Endothelial cell of umbilical vein (primary cell): ENCODE measurements around the gene SSR4. TPM values are rescaled to one million over a fixed set of nuclear protein-coding genes. Genes with fewer than 3 reads are reported as not detected.
"Not testable (repeated sequence)": the region's sequence is repeated elsewhere in the genome, so short reads cannot be mapped to it uniquely, and the experiment has no call there.

Experiments used
- Bru-seq: library from RNA; stranded (reverse); fragments of 400-500 nt; gene quantifications from one replicate; lab custom pipeline; 2021; lab: Mats Ljungman, UMichigan
- BruChase-seq, 2 experiments: library from RNA; stranded (reverse); fragments of 400-500 nt; gene quantifications; one replicate each; lab custom pipeline; 2021; lab: Mats Ljungman, UMichigan
- BruUV-seq: library from RNA; stranded (reverse); fragments of 400-500 nt; replicated peaks from 2 replicates; lab custom pipeline; 2021; lab: Mats Ljungman, UMichigan
- CTCF ChIA-PET: fragments of 300-600, 350-600 bp; sonication (Branson Sonifier 250); formaldehyde crosslinking; loops from one replicate; lab custom pipeline; 2021; ENCODE audit warnings: antibody characterized with exemption, inconsistent platforms; lab: Charles Lee
- POLR2A ChIA-PET: fragments of 300-600, 350-600 bp; sonication (Branson Sonifier 250); formaldehyde crosslinking; loops from one replicate; lab custom pipeline; 2021; ENCODE audit warnings: antibody characterized with exemption, inconsistent platforms; lab: Charles Lee
- DNase-seq: peaks from one replicate; pipeline ENCODE4 v3.0.0-alpha.2; 2011; ENCODE audit warnings: low read depth, low spot score
- FAIRE-seq: peaks from 2 replicates; lab custom pipeline; 2011; peaks lifted over from hg19 to GRCh38; lab: Jason Lieb, UNC
- H2AFZ ChIP-seq: 2 replicates; pipeline ENCODE4 v1.6.0; 2012; ENCODE audit warnings: low read depth, low read length, control low read depth, inconsistent platforms
- H3K27ac ChIP-seq: 2 replicates; pipeline ENCODE4 v1.5.1; 2011; ENCODE audit warnings: low read depth, mild to moderate bottlenecking, control low read depth, low read length, moderate library complexity; ENCODE audit not compliant: insufficient read depth
- H3K27me3 ChIP-seq, 2 experiments: 2 replicates each; pipeline versions ENCODE4 v1.6.0 to v1.6.1; 2011; ENCODE audit warnings: low read length in 2 of 2, mixed read lengths in 1 of 2; ENCODE audit not compliant: control insufficient read depth in 2 of 2, insufficient read depth in 2 of 2
- H3K36me3 ChIP-seq, 2 experiments: 2 replicates in 1 of 2; 3 replicates in 1 of 2; pipeline ENCODE4 v1.5.1; 2011; ENCODE audit warnings: low read length in 2 of 2, mild to moderate bottlenecking in 1 of 2, moderate library complexity in 1 of 2; ENCODE audit not compliant: control insufficient read depth in 2 of 2, insufficient read depth in 2 of 2; ENCODE audit errors: extremely low read depth in 1 of 2
- H3K4me1 ChIP-seq: 3 replicates; pipeline ENCODE4 v1.5.1; 2011; ENCODE audit warnings: mild to moderate bottlenecking, low read length; ENCODE audit not compliant: control insufficient read depth, insufficient read depth; ENCODE audit errors: extremely low read depth
- H3K4me2 ChIP-seq: 2 replicates; pipeline ENCODE4 v1.6.1; 2011; ENCODE audit warnings: low read length, control low read depth, mixed read lengths; ENCODE audit not compliant: insufficient read depth
- H3K4me3 ChIP-seq, 3 experiments: fragments of 200-600 bp in 1 of 3; sonication (generic), shearing (Covaris generic) in 1 of 3; replicated peaks in 1 of 3; 2 replicates each; pipeline ENCODE4 v1.5.1; 2011 to 2016; ENCODE audit warnings: control low read depth in 3 of 3, low read length in 3 of 3, mild to moderate bottlenecking in 2 of 3, inconsistent platforms in 1 of 3, low read depth in 1 of 3, moderate library complexity in 1 of 3; ENCODE audit not compliant: insufficient read depth in 1 of 3
- H3K79me2 ChIP-seq: 2 replicates; pipeline ENCODE4 v1.6.0; 2012; ENCODE audit warnings: low read length, inconsistent platforms; ENCODE audit not compliant: control insufficient read depth, insufficient read depth
- H3K9ac ChIP-seq: replicated peaks from 2 replicates; pipeline ENCODE3; 2011; ENCODE audit warnings: low read length, control low read depth; ENCODE audit not compliant: insufficient read depth; ENCODE audit errors: extremely low read depth
- H3K9me1 ChIP-seq: replicated peaks from 3 replicates; pipeline ENCODE4 v1.6.0; 2011; ENCODE audit warnings: mild to moderate bottlenecking, low read length; ENCODE audit not compliant: control insufficient read depth, insufficient read depth; ENCODE audit errors: extremely low read depth
- H3K9me3 ChIP-seq: replicated peaks from 2 replicates; pipeline ENCODE4 v1.5.1; 2012; ENCODE audit warnings: low read length, inconsistent platforms; ENCODE audit not compliant: control insufficient read depth, insufficient read depth
- H4K20me1 ChIP-seq: replicated peaks from 2 replicates; pipeline ENCODE3; 2011; ENCODE audit warnings: mild to moderate bottlenecking, low read length; ENCODE audit not compliant: control insufficient read depth, insufficient read depth; ENCODE audit errors: extremely low read depth
- EZH2 ChIP-seq: IDR thresholded peaks from 2 replicates; pipeline ENCODE4 v1.6.1; 2012; ENCODE audit warnings: borderline replicate concordance, low read depth, mild to moderate bottlenecking, moderate library complexity, low read length, inconsistent platforms; ENCODE audit not compliant: severe bottlenecking
- FOS ChIP-seq: IDR thresholded peaks from 2 replicates; pipeline ENCODE4 v1.6.1; 2011; ENCODE audit warnings: mild to moderate bottlenecking, low read length, moderate library complexity, borderline replicate concordance; ENCODE audit not compliant: insufficient read depth
- JUN ChIP-seq: IDR thresholded peaks from 2 replicates; pipeline ENCODE4 v1.6.1; 2011; ENCODE audit warnings: borderline replicate concordance, low read depth; ENCODE audit not compliant: insufficient read length, insufficient read depth
- MYC ChIP-seq: IDR thresholded peaks from one replicate; pipeline ENCODE4 v1.6.1; 2011; ENCODE audit warnings: mild to moderate bottlenecking, low read depth, low read length
- POLR2A ChIP-seq: IDR thresholded peaks from 2 replicates; pipeline ENCODE4 v1.6.1; 2012; ENCODE audit warnings: low read depth, mild to moderate bottlenecking, control low read depth, low read length
- POLR2AphosphoS5 ChIP-seq: IDR thresholded peaks from 2 replicates; pipeline ENCODE4 v1.6.1; 2012; ENCODE audit warnings: low read depth, mild to moderate bottlenecking, control low read depth, low read length, moderate library complexity; ENCODE audit not compliant: insufficient read depth
- dilution Hi-C: fragments of 300-500 bp; cut with MboI; formaldehyde crosslinking; loops from one replicate; pipeline ENCODE4 v1.15.0; 2019; ENCODE audit warnings: low sequenced_read_pairs; ENCODE audit not compliant: extremely low pct_ligation_motif_present
- intact Hi-C: fragments of 100-400 bp; cut with micrococcal nuclease; formaldehyde crosslinking; loops from one replicate; pipeline ENCODE4 v1.10.0; 2022
- long read RNA-seq: library from polyadenylated mRNA; stranded (forward); transcript quantifications from one replicate; pipeline ENCODE4 v2.0.0, GENCODE V29; 2021
- polyA minus RNA-seq, 3 experiments: library from RNA; depleted of rRNA, polyadenylated mRNA; stranded (reverse); fragments of >200 nt; gene quantifications; 1 replicate in 1 of 3; 2 replicates in 2 of 3; pipeline ENCODE4 v1.2.3, GENCODE V29; 2011
- polyA plus RNA-seq, 4 experiments: library from polyadenylated mRNA; depleted of rRNA in 3 of 4; stranded (reverse) in 3 of 4; unstranded in 1 of 4; fragments of >200 nt; gene quantifications; 2 replicates each; pipeline versions ENCODE4 v1.2.1 to v1.2.3, GENCODE V29; 2011 to 2012; ENCODE audit warnings: missing spikeins in 1 of 4
- total RNA-seq: library from RNA; stranded (reverse); gene quantifications from 2 replicates; pipeline ENCODE4 v1.2.3, GENCODE V29; 2021
- TF ChIP-seq, protein P1 (sequence below), 2 donors: IDR thresholded peaks; 1 replicate in 1 of 2; 2 replicates in 1 of 2; pipeline ENCODE4 v1.5.1; 2011; ENCODE audit warnings: low read length in 2 of 2, mild to moderate bottlenecking in 2 of 2, moderate library complexity in 2 of 2, control low read depth in 1 of 2, inconsistent platforms in 1 of 2, low read depth in 1 of 2; ENCODE audit not compliant: insufficient read depth in 1 of 2; ENCODE audit errors: extremely low read depth in 1 of 2

SSR4 gene
- total RNA-seq (235 and 242 TPM in 2 replicates), polyA plus RNA-seq (732 and 1,321 TPM in 2 replicates), polyA minus RNA-seq (186 and 198 TPM in 2 replicates), Bru-seq, nascent RNA (percentile 66 among the genes with signal in this experiment), BruChase-seq, experiment 1, labeled RNA remaining after a 6-hour chase (percentile 79 among the genes with signal in this experiment), BruChase-seq, experiment 2, labeled RNA remaining after a 2-hour chase (percentile 66 among the genes with signal in this experiment)
- 504 and 615 TPM in 2 replicates for polyA plus RNA-seq (2011; cell fraction: cytosol; rRNA removed)
- polyA plus RNA-seq (2011; cell fraction: nucleus; rRNA removed): 169 and 228 TPM in 2 replicates
- 322 and 459 TPM in 2 replicates for polyA plus RNA-seq (2012)
- polyA minus RNA-seq (2011; cell fraction: cytosol; rRNA and poly(A)+ RNA removed): 273 TPM
- polyA minus RNA-seq (2011; cell fraction: nucleus; rRNA and poly(A)+ RNA removed): 32.9 and 39.6 TPM in 2 replicates
- long read RNA-seq, transcript SSR4-203 (6 exons, 643 nt): major isoform, 632 of 708 reads
- long read RNA-seq, transcript SSR4-210 (5 exons, 701 nt): minor isoform, 8 of 708 reads
- long read RNA-seq, transcript SSR4-202 (5 exons, 526 nt): minor isoform, 11 of 708 reads
- long read RNA-seq, partial matches to known transcripts: 14 of 708 reads
- long read RNA-seq, other reads (novel, unspliced or antisense): 34 of 708 reads

DNA sequence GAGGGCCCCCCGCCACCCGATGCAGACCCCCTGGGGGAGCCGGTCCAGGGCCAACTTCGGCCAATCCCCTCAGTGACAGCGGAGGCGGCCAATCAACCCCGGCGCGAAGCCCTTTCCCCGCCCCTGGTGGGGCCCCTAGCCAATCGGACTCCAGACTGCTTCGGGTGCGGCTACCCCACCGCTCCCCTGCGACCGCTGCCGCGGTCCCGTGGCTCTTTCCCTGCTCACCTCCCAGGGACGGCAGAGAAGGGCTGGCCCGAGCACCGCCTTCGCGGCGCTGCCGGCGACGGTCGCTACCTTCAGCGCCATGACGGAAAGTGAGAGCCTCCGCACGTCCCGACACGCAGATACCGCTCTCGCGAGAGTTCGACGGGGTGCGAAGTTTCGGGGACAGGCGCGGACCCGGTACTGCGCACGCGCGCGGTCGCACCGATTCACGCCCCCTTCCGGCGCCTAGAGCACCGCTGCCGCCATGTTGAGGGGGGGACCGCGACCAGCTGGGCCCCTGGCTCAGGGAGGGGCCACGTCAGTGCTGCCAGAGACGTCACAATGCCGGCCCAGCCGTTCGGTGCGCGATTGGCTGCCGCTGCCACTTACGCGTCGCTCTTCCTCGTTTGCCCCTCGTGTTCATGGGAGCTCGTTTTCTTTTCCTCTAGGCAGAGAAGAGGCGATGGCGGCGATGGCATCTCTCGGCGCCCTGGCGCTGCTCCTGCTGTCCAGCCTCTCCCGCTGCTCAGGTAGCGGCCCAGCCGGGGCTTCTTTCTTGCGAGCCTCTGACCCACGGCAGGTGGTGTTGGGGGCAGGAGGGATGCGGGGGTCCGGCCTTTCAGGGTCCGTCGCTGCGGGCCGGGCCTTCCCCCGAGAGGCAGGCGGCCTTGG, at the start of gene SSR4, which contains the start of gene IDH3G:
Gene SSR4 (plus strand): TSS at position 651 of the 879 bp plus-strand sequence. CDS start 20 bp downstream, at position 671.
Gene IDH3G (minus strand): TSS at position 358 of the 879 bp plus-strand sequence. CDS start 49 bp downstream, at position 309.
- no TSS peak for BruUV-seq
- dilution Hi-C loops: no loop called here
- peaks cover 15% of the 10 kb centered on the region for H3K4me1 ChIP-seq
- H3K9ac ChIP-seq: peak within 1 kb of the TSS; percentile 94
- H3K4me3 ChIP-seq: peak within 1 kb of the TSS; percentile 39 to 84 (median 78)
- H4K20me1 ChIP-seq: no peaks in the 10 kb centered on the region
- H2AFZ ChIP-seq: peak within 1 kb of the TSS; percentile 66
- no peaks in the 10 kb centered on the region for H3K9me1 ChIP-seq
- ChIA-PET CTCF (interaction anchor here (0.7 to 1.9 kb wide), 3 partner anchors 10 to 153 kb away, joined by 3 to 13 read pairs (median 6); no protein-coding TSS in a partner anchor), POLR2A (no interaction called here)
- intact Hi-C loops: loop anchor here (2.0 to 10.0 kb wide), 3 partner anchors 29 to 81 kb away; partner anchors contain the start of gene PLXNB3
- DNase-seq (peak; percentile 96), FAIRE-seq (peak; percentile 99)
- peak within 1 kb of the TSS; percentile 87 for H3K27ac ChIP-seq
- no peaks in the 10 kb centered on the region for H3K9me3 ChIP-seq
- peak within 1 kb of the TSS; percentile 67 for H3K4me2 ChIP-seq
- peaks cover 58% of the 10 kb centered on the region for H3K79me2 ChIP-seq
- no peaks in the 10 kb centered on the region for H3K27me3 ChIP-seq
- peaks cover 0 to 20% of the 10 kb centered on the region in 2 experiments for H3K36me3 ChIP-seq
- no peak for TF ChIP-seq FOS
- TF ChIP-seq, protein P1, sequence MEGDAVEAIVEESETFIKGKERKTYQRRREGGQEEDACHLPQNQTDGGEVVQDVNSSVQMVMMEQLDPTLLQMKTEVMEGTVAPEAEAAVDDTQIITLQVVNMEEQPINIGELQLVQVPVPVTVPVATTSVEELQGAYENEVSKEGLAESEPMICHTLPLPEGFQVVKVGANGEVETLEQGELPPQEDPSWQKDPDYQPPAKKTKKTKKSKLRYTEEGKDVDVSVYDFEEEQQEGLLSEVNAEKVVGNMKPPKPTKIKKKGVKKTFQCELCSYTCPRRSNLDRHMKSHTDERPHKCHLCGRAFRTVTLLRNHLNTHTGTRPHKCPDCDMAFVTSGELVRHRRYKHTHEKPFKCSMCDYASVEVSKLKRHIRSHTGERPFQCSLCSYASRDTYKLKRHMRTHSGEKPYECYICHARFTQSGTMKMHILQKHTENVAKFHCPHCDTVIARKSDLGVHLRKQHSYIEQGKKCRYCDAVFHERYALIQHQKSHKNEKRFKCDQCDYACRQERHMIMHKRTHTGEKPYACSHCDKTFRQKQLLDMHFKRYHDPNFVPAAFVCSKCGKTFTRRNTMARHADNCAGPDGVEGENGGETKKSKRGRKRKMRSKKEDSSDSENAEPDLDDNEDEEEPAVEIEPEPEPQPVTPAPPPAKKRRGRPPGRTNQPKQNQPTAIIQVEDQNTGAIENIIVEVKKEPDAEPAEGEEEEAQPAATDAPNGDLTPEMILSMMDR (IDR thresholded peaks at IDR 0.05; ENCODE audit: extremely low read depth in 1 of 2, insufficient read depth in 1 of 2, low read depth in 1 of 2, low read length in 2 of 2): no peak
- no peak for TF ChIP-seq EZH2
- peak; percentile 76 for TF ChIP-seq POLR2A
- TF ChIP-seq JUN: no peak
- peak; percentile 57 for TF ChIP-seq POLR2AphosphoS5
- TF ChIP-seq MYC: no peak

DNA sequence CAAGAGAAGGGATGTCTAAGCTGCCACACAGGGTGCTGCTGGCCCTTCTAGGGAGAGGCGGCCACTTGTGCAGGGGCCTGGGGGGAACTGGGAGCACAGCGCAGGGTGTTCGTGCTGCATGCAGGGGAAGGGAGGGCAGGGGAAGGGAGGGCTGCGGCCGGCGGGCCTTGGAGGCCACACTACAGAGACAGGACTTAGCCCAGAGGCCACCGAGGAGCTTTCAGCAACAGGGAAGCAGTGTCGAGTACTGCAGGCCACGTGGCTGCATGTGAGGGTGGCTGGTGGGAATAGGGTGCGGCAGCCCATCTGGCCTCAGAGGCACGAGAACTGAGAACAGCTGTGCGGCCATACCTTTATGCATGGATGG, 49.4 kb upstream of the SSR4 start:
- H3K4me3 ChIP-seq, H3K9me1 ChIP-seq, H3K4me1 ChIP-seq, H2AFZ ChIP-seq, H3K4me2 ChIP-seq, H3K9ac ChIP-seq, DNase-seq, FAIRE-seq, H3K27me3 ChIP-seq, H4K20me1 ChIP-seq, H3K79me2 ChIP-seq, POLR2A ChIA-PET, H3K9me3 ChIP-seq, H3K27ac ChIP-seq, intact Hi-C loops, BruUV-seq, dilution Hi-C loops, H3K36me3 ChIP-seq: not testable (repeated sequence)
- CTCF ChIA-PET: interaction anchor here (1.0 kb wide), 2 partner anchors 9 to 178 kb away, joined by 3 to 4 read pairs; no protein-coding TSS in a partner anchor
